ENCODE data around the gene ITGAE.
A peak's percentile ranks its signal among the peaks of the same experiment; 100 is the strongest.

DNA sequence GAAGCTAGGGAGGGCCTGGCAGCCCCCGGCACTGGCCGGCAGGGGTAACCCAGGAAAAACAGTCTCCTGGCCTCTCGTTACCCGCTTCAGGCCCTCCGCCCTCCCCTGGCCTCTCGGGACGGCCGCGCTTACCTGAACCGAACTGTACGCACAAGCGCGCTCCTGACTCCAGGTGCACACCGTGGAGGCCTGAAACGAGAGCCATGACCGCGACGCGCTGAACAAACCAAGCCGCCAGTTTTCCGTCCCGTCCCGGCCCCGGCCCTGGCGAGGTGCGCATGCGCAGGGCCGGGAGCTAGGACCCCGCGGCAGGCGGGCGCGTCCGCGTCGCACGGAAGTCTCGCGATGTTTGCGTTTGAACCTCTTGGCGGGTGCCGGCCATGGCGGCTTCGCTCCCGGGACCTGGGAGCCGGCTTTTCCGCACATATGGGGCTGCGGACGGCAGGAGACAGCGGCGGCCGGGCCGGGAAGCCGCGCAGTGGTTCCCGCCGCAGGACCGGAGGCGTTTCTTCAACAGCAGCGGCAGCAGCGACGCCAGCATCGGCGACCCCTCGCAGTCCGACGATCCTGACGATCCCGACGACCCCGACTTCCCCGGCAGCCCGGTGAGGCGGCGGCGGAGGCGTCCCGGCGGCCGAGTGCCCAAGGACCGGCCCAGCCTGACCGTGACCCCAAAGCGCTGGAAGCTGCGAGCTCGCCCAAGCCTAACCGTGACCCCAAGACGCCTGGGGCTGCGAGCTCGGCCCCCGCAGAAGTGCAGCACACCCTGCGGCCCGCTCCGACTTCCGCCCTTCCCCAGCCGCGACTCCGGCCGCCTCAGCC lies 77.2 kb downstream of the ITGAE start, which contains the start of gene HASPIN:
- TF ChIP-seq, protein P1, sequence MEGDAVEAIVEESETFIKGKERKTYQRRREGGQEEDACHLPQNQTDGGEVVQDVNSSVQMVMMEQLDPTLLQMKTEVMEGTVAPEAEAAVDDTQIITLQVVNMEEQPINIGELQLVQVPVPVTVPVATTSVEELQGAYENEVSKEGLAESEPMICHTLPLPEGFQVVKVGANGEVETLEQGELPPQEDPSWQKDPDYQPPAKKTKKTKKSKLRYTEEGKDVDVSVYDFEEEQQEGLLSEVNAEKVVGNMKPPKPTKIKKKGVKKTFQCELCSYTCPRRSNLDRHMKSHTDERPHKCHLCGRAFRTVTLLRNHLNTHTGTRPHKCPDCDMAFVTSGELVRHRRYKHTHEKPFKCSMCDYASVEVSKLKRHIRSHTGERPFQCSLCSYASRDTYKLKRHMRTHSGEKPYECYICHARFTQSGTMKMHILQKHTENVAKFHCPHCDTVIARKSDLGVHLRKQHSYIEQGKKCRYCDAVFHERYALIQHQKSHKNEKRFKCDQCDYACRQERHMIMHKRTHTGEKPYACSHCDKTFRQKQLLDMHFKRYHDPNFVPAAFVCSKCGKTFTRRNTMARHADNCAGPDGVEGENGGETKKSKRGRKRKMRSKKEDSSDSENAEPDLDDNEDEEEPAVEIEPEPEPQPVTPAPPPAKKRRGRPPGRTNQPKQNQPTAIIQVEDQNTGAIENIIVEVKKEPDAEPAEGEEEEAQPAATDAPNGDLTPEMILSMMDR (IDR thresholded peaks at IDR 0.05), result peak in 2 of 4 experiments; percentile 35 to 36
- TF ChIP-seq POLR2A (IDR thresholded peaks at IDR 0.05), result peak; percentile 68
- TF ChIP-seq POLR2AphosphoS5 (IDR thresholded peaks at IDR 0.05), result peak; percentile 98

Measured in prostate gland (tissue), 2 donors.